Measurements from ENCODE around the gene BET1L.
"Not testable (repeated sequence)": the region's sequence is repeated elsewhere in the genome, so short reads cannot be mapped to it uniquely, and the experiment has no call there.

Gene BET1L

DNA sequence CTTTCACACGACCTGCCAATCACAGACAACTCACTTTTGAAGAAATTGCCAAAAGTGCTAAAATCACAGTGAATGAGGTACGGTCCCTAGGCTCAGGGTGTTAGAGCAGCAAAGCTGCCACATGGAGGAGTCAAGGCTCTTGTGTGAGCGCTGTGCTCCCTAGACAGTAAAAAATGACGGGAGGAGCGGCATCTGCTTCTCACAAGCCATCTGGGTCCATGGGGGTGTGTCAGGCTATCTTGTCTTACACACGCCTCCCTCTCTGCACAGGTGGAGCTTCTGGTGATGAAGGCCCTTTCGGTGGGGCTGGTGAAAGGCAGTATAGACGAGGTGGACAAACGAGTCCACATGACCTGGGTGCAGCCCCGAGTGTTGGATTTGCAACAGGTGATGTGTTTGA, 44.4 kb upstream of the BET1L start:
- H3K4me3 ChIP-seq (ENCODE audit: low read length): no peak overlapping the region
- TF ChIP-seq CTCF (IDR thresholded peaks at IDR 0.05; ENCODE audit: insufficient read depth, low read depth, low read length, missing control alignments): no peak
- no peak for DNase-seq (ENCODE audit: low read depth)

- TF ChIP-seq CTCF (IDR thresholded peaks at IDR 0.05; ENCODE audit: insufficient read depth, low read depth, low read length, missing control alignments): peak; percentile 76
- H3K4me3 ChIP-seq (ENCODE audit: low read length): no peak overlapping the region
- peak; percentile 66 for DNase-seq (ENCODE audit: low read depth)
These were observed 43.6 kb upstream of the BET1L start for GRCh38 chr11:250740-251299.

DNA sequence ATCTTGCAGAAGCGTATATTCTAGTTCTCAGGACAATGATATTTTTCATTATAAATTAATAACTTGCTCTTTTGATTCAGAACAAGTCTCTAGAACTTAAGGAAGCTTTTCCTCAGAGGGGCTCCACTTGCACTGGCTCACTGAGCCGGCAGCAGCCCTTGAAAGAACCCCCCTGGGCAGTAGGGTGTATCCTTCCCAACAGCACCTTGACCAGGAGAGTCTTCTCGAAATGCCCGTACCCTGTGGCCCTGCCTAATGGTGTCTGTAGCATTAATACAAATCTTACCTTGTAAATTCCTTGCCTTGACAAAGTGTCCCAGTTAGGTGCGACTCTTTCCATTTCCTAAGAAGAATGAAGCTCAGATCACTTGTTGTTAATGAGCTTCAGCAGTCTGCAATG, 43.1 kb upstream of the BET1L start:
- H3K4me3 ChIP-seq (ENCODE audit: low read length): no peak overlapping the region
- DNase-seq (ENCODE audit: low read depth): no peak
- TF ChIP-seq CTCF (IDR thresholded peaks at IDR 0.05; ENCODE audit: insufficient read depth, low read depth, low read length, missing control alignments): no peak

DNA sequence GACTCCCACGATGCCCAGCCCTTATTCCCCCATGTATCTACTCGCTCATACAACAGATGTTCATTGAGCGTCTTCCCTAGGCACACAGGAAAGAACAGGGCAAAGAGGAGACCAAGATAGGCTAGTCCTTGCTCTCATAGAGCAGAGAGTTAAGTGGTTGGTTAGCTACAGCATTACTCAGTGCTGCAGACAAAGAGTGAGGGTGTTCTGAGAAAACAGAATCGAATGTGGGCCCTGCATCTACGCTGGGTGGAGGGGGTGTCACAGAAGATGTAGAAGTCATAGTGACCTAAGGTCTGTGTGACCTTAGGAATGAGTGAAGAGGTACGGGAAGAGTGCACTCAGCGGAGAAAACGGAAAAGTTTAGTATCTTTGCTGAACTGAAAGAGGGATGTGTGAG, 41.9 kb upstream of the BET1L start:
- no peak for DNase-seq (ENCODE audit: low read depth)
- TF ChIP-seq CTCF (IDR thresholded peaks at IDR 0.05; ENCODE audit: insufficient read depth, low read depth, low read length, missing control alignments): no peak
- no peak overlapping the region for H3K4me3 ChIP-seq (ENCODE audit: low read length)

GRCh38 chr11:244376-244775, 37.2 kb upstream of the BET1L start:
- DNase-seq (ENCODE audit: low read depth): no peak
- TF ChIP-seq CTCF (IDR thresholded peaks at IDR 0.05; ENCODE audit: insufficient read depth, low read depth, low read length, missing control alignments): no peak
- no peak overlapping the region for H3K4me3 ChIP-seq (ENCODE audit: low read length)

GRCh38 chr11:241634-242033, 34.4 kb upstream of the BET1L start:
- no peak overlapping the region for H3K4me3 ChIP-seq (ENCODE audit: low read length)
- DNase-seq (ENCODE audit: low read depth): no peak
- TF ChIP-seq CTCF (IDR thresholded peaks at IDR 0.05; ENCODE audit: insufficient read depth, low read depth, low read length, missing control alignments): no peak

GRCh38 chr11:240315-240714, 33.1 kb upstream of the BET1L start:
- TF ChIP-seq CTCF (IDR thresholded peaks at IDR 0.05; ENCODE audit: insufficient read depth, low read depth, low read length, missing control alignments): no peak
- DNase-seq (ENCODE audit: low read depth): no peak

DNA sequence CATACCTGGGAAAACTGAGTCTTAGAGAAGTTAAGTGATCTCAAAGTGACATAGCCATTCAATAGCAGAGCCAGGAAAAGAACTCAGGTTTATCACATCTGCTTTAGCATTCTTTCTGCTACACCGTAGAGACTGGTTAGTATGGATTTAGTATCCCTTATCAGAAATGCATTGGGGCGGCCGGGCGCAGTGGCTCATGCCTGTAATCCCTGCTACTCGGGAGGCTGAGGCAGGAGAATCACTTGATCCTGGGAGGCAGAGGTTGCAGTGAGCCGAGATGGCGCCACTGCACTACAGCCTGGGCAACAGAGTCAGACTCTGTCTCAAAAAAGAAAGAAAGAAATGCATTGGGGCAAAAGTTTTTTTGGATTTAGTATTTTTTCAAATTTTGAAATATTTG, 31.1 kb upstream of the BET1L start:
- not testable (repeated sequence) for H3K4me3 ChIP-seq (ENCODE audit: low read length); DNase-seq (ENCODE audit: low read depth)

More at GRCh38 chr11:240315-240714, 33.1 kb upstream of the BET1L start:
- H3K4me3 ChIP-seq (ENCODE audit: low read length): no peak overlapping the region

Measured in epithelial cell of esophagus (primary cell).